Mesendoderm (in vitro differentiated cells): ENCODE data around the gene CD79A.
"Not testable (repeated sequence)": the region's sequence is repeated elsewhere in the genome, so short reads cannot be mapped to it uniquely, and the experiment has no call there.

Source experiments
- DNase-seq: peaks from one replicate; pipeline ENCODE4 v3.0.0; 2013
- H2AK5ac ChIP-seq: 2 replicates; pipeline ENCODE4 v1.6.1; 2013; ENCODE audit warnings: low read length, inconsistent platforms
- H2BK120ac ChIP-seq: 2 replicates; pipeline ENCODE4 v1.6.1; 2013; ENCODE audit warnings: low read depth, mild to moderate bottlenecking, low read length, moderate library complexity, mixed read lengths
- H2BK15ac ChIP-seq: replicated peaks from 2 replicates; pipeline ENCODE4 v1.6.1; 2013; ENCODE audit warnings: low read depth, mild to moderate bottlenecking, moderate library complexity
- H2BK5ac ChIP-seq: 2 replicates; pipeline ENCODE4 v1.6.1; 2013; ENCODE audit warnings: low read length, inconsistent platforms
- H3K18ac ChIP-seq: 2 replicates; pipeline ENCODE4 v1.6.1; 2013; ENCODE audit warnings: mild to moderate bottlenecking, low read length, mixed read lengths
- H3K23ac ChIP-seq: one replicate; pipeline ENCODE4 v1.6.1; 2013; ENCODE audit warnings: low read length
- H3K27ac ChIP-seq: 2 replicates; pipeline ENCODE4 v1.5.1; 2013; ENCODE audit warnings: low read depth, mild to moderate bottlenecking, inconsistent platforms, low read length, moderate library complexity
- H3K27me3 ChIP-seq: 2 replicates; pipeline ENCODE4 v1.6.1; 2013; ENCODE audit warnings: low read length, control low read depth, mild to moderate bottlenecking, inconsistent platforms; ENCODE audit not compliant: insufficient read depth, poor library complexity
- H3K36me3 ChIP-seq: 2 replicates; pipeline ENCODE4 v1.6.1; 2013; ENCODE audit warnings: low read length, inconsistent platforms; ENCODE audit not compliant: control insufficient read depth, insufficient read depth
- H3K4ac ChIP-seq: one replicate; pipeline ENCODE4 v1.6.1; 2013; ENCODE audit warnings: low read depth, mild to moderate bottlenecking, low read length, moderate library complexity
- H3K4me1 ChIP-seq: 2 replicates; pipeline ENCODE4 v1.6.1; 2013; ENCODE audit warnings: low read depth, low read length, inconsistent platforms; ENCODE audit not compliant: control insufficient read depth
- H3K4me2 ChIP-seq: 2 replicates; pipeline ENCODE4 v1.6.1; 2013; ENCODE audit warnings: low read length
- H3K4me3 ChIP-seq: 2 replicates; pipeline ENCODE4 v1.5.1; 2013; ENCODE audit warnings: mild to moderate bottlenecking, low read length
- H3K56ac ChIP-seq: one replicate; pipeline ENCODE4 v1.6.1; 2013; ENCODE audit warnings: low read length
- H3K79me1 ChIP-seq: 2 replicates; pipeline ENCODE4 v1.6.1; 2013; ENCODE audit warnings: low read length, inconsistent platforms
- H3K79me2 ChIP-seq: 2 replicates; pipeline ENCODE4 v1.6.1; 2013; ENCODE audit warnings: mild to moderate bottlenecking, low read length; ENCODE audit not compliant: control insufficient read depth, insufficient read depth
- H3K9ac ChIP-seq: 2 replicates; pipeline ENCODE4 v1.6.1; 2013; ENCODE audit warnings: low read length, inconsistent platforms
- H4K5ac ChIP-seq: one replicate; pipeline ENCODE4 v1.6.1; 2013; ENCODE audit warnings: low read length
- H4K8ac ChIP-seq: one replicate; pipeline ENCODE4 v1.6.1; 2013; ENCODE audit warnings: low read depth, mild to moderate bottlenecking, control low read depth, low read length, moderate library complexity
- WGBS: extraction: QIAGEN DNeasy Blood & Tissue Kit; methylation state at CpG from one replicate; pipeline ENCODE4 v1.1.7; 2013; ENCODE audit warnings: low lambda C conversion rate, missing lambda C conversion rate; ENCODE audit not compliant: insufficient coverage; ENCODE audit errors: extremely low coverage; 5-methylcytosine and 5-hydroxymethylcytosine counted together

CD79A gene

DNA sequence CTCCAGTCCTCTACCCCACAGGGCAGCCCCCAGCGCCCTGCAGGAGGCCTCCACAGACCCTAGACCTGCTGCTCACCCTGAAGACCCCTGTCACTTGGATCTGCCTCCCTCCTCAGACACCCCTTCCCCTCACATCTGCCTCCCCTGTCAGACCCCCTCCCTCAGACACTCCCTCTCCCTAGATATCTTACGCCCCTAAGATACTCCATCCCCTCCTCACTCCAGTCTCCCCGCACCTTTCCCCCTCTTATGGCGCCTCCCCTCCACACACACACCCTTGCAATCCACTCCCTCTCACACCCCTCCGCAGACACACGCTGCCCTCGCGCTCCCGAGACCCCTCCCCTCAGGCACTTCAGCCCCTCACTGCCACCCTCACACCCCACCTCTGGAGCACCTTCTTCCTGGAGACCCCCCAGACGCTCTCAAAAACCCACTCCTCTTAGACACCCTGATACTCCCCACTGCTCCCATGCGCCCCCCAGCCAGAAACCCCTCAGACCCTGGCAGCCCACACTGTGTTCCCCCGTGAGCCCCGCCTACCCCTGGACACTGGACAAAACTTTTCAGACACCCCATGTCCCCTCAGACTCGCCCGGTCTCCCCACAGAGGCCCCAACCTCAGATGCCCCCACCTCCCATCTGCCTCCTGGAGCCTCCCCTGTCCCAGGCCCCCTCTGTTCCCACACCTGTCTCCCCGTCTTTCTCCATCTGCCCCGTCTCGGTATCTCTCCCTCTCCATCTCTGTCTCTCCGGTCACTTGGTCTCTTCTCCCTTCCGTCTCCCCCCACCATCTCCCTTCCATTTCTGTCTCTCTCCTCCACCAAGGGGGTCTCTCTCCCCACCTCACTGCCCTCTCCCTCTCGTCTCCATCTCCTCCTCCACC, 36.7 kb downstream of the CD79A start:
- H3K79me2 ChIP-seq, result no peaks in the 10 kb centered on the region
- H3K27me3 ChIP-seq, result peaks cover 44% of the 10 kb centered on the region
- H4K8ac ChIP-seq, result no peak overlapping the region
- no peak overlapping the region for H2BK15ac ChIP-seq
- no peak overlapping the region for H3K56ac ChIP-seq
- no peak overlapping the region for H2BK5ac ChIP-seq
- no peak overlapping the region for H3K18ac ChIP-seq
- no peaks in the 10 kb centered on the region for H3K79me1 ChIP-seq
- H3K9ac ChIP-seq, result no peak overlapping the region
- H4K5ac ChIP-seq, result no peak overlapping the region
- H3K36me3 ChIP-seq, result no peaks in the 10 kb centered on the region
- H2AK5ac ChIP-seq, result no peak overlapping the region
- no peak overlapping the region for H3K4me2 ChIP-seq
- no peak overlapping the region for H3K4ac ChIP-seq
- no peak for DNase-seq
- no peak overlapping the region for H3K23ac ChIP-seq
- no peak overlapping the region for H2BK120ac ChIP-seq
- WGBS, result no CpG with 5 or more reads among the region's 21 CpGs
- H3K4me3 ChIP-seq, result no peak overlapping the region
- no peaks in the 10 kb centered on the region for H3K4me1 ChIP-seq
- H3K27ac ChIP-seq, result no peak overlapping the region

DNA sequence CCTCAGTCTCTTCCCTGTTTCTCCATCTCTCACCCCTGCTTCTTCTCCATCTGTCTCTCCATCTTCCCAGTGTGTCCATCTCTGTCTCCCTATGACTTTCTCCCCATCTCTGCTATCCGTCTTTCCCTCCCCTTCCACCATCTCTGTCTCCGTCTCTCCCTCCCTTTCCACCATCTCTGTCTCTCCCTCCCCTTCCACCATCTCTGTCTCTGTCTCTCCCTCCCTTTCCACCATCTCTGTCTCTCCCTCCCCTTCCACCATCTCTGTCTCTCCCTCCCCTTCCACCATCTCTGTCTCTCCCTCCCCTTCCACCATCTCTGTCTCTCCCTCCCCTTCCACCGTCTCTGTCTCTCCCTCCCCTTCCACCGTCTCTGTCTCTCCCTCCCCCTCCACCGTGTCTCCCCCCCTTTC, 37.4 kb downstream of the CD79A start:
- not testable (repeated sequence) for H2BK15ac ChIP-seq, H3K23ac ChIP-seq, H2BK5ac ChIP-seq, H4K5ac ChIP-seq, H3K4ac ChIP-seq, H3K4me1 ChIP-seq, H3K56ac ChIP-seq, H3K79me2 ChIP-seq, H3K79me1 ChIP-seq, H2AK5ac ChIP-seq, H3K36me3 ChIP-seq, H3K27ac ChIP-seq, H2BK120ac ChIP-seq, H4K8ac ChIP-seq, DNase-seq, H3K18ac ChIP-seq, H3K4me2 ChIP-seq, H3K9ac ChIP-seq, H3K4me3 ChIP-seq
- no CpG with 5 or more reads among the region's 5 CpGs for WGBS
- peaks cover 44% of the 10 kb centered on the region for H3K27me3 ChIP-seq

- Histone ChIP-seq H4K8ac (no peak overlapping the region), H3K9ac (no peak overlapping the region), H3K36me3 (no peaks in the 10 kb centered on the region), H2BK15ac (no peak overlapping the region), H4K5ac (no peak overlapping the region), H3K4me3 (no peak overlapping the region), H3K27ac (no peak overlapping the region), H3K4me1 (no peaks in the 10 kb centered on the region), H2BK5ac (no peak overlapping the region), H3K18ac (no peak overlapping the region), H3K23ac (peak overlapping the region; percentile 68), H2BK120ac (no peak overlapping the region), H3K56ac (no peak overlapping the region), H2AK5ac (no peak overlapping the region), H3K79me1 (no peaks in the 10 kb centered on the region), H3K79me2 (no peaks in the 10 kb centered on the region), H3K4ac (no peak overlapping the region), H3K4me2 (no peak overlapping the region), H3K27me3 (peaks cover 44% of the 10 kb centered on the region)
- DNase-seq, result no peak
- WGBS, result no CpG with 5 or more reads among the region's 38 CpGs
These were observed 38.1 kb downstream of the CD79A start for GRCh38 chr19:41915021-41915775.

DNA sequence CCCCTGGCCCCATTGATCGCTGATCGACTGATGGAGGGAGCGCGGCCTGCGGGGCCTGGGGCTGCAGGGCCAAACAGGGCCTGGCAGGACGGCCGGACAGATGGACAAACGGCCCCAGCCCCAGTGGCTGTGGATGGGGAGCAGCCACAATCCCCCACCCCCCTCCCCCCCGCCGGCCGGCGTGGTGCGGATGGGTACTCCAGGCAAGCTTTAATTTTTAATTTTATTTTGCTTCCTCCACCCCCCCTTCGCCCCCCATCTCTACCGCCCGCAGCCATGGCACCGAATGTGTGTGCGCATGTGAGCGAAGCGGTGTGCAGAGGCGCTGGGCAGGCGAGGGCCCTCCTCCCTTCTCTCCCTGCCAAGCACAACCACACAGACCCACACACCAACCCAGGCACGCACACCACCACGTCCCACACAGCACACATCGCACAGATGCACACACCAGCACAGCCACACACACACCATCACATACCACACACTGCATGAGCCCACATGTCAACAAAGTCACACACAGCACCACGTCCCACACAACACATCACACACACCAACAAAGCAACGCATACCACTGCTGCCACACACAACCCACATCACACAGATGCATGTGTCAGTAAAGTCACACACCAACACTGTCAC, 38.8 kb downstream of the CD79A start:
- no peak overlapping the region for H3K4me2 ChIP-seq
- H3K4me1 ChIP-seq, result no peaks in the 10 kb centered on the region
- H3K79me2 ChIP-seq, result no peaks in the 10 kb centered on the region
- DNase-seq, result no peak
- WGBS, result no CpG with 5 or more reads among the region's 27 CpGs
- no peak overlapping the region for H2BK15ac ChIP-seq
- no peak overlapping the region for H4K8ac ChIP-seq
- no peak overlapping the region for H3K56ac ChIP-seq
- H3K4ac ChIP-seq, result no peak overlapping the region
- H3K23ac ChIP-seq, result no peak overlapping the region
- H3K27me3 ChIP-seq, result peaks cover 49% of the 10 kb centered on the region
- no peak overlapping the region for H3K27ac ChIP-seq
- no peak overlapping the region for H3K9ac ChIP-seq
- H4K5ac ChIP-seq, result no peak overlapping the region
- no peak overlapping the region for H2AK5ac ChIP-seq
- H2BK5ac ChIP-seq, result no peak overlapping the region
- no peak overlapping the region for H3K4me3 ChIP-seq
- no peaks in the 10 kb centered on the region for H3K79me1 ChIP-seq
- no peak overlapping the region for H3K18ac ChIP-seq
- no peak overlapping the region for H2BK120ac ChIP-seq
- no peaks in the 10 kb centered on the region for H3K36me3 ChIP-seq

- no peaks in the 10 kb centered on the region for H3K4me1 ChIP-seq
- no peaks in the 10 kb centered on the region for H3K36me3 ChIP-seq
- DNase-seq, result no peak
- no peak overlapping the region for H3K9ac ChIP-seq
- no peaks in the 10 kb centered on the region for H3K79me2 ChIP-seq
- no peak overlapping the region for H2BK5ac ChIP-seq
- H4K5ac ChIP-seq, result no peak overlapping the region
- no peak overlapping the region for H3K56ac ChIP-seq
- H4K8ac ChIP-seq, result no peak overlapping the region
- no peak overlapping the region for H2BK120ac ChIP-seq
- H3K27ac ChIP-seq, result no peak overlapping the region
- no peak overlapping the region for H3K18ac ChIP-seq
- no peak overlapping the region for H3K4me3 ChIP-seq
- H3K4me2 ChIP-seq, result no peak overlapping the region
- H3K4ac ChIP-seq, result no peak overlapping the region
- H3K23ac ChIP-seq, result no peak overlapping the region
- H3K79me1 ChIP-seq, result no peaks in the 10 kb centered on the region
- no CpG with 5 or more reads among the region's 12 CpGs for WGBS
- H2BK15ac ChIP-seq, result no peak overlapping the region
- peaks cover 48% of the 10 kb centered on the region for H3K27me3 ChIP-seq
- H2AK5ac ChIP-seq, result no peak overlapping the region
These were observed 40.6 kb downstream of the CD79A start for GRCh38 chr19:41917676-41918075.
